Hepatocyte (in vitro differentiated cells): ENCODE results near the gene SPATS2.

Source experiments
- EZH2phosphoT487 ChIP-seq: fragments of 200-600 bp; sonication (generic); IDR thresholded peaks from one replicate; pipeline ENCODE4 v1.6.1; 2018; ENCODE audit warnings: antibody characterized with exemption, mild to moderate bottlenecking, low read depth, moderate library complexity; ENCODE audit not compliant: unreplicated experiment, severe bottlenecking
- TF ChIP-seq, protein P1 (sequence below): fragments of 200-600 bp; sonication (generic); IDR thresholded peaks from 2 replicates; pipeline ENCODE4 v1.5.1; 2016; ENCODE audit warnings: antibody characterized with exemption, mild to moderate bottlenecking; ENCODE audit not compliant: poor library complexity

DNA sequence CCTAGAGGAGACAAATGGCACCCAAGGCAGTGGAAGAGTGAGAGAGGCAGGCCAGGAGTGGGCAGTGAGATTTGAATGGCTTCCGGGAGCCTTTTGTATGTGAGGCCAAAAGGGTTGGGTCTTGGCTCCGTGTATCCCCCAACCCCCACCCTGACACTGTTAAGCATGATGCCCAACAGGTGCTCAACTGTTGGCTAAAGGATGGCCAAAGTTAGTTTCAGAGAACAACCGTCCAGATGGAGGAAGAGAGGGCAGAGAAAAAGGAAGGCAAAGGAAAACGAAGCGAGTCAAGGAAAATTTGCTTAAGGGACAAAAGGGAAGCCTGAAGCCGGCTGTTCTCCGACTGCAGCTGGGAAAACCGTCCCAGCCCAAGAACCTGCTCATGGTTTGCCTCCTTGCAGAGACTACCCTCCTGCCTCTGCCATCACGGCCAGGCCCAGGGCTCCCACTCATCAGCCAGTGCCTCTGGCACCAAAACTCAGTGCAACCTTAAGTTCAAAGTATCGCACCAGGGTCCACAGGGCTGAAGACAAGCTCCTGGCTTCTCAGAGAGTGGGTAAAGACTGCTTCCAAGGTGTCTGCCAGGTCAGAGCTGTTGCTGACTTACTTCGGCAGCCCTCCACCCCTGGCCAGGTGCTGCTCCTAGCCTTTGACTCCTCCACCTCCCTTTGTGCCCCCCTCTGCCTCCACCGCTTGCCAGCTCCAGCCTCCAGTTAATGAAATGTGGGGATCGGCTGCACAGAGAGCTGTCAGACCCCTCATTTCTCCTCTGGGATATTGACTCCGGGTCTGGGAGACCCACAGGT is 26.1 kb upstream of the SPATS2 start:
- TF ChIP-seq, protein P1, sequence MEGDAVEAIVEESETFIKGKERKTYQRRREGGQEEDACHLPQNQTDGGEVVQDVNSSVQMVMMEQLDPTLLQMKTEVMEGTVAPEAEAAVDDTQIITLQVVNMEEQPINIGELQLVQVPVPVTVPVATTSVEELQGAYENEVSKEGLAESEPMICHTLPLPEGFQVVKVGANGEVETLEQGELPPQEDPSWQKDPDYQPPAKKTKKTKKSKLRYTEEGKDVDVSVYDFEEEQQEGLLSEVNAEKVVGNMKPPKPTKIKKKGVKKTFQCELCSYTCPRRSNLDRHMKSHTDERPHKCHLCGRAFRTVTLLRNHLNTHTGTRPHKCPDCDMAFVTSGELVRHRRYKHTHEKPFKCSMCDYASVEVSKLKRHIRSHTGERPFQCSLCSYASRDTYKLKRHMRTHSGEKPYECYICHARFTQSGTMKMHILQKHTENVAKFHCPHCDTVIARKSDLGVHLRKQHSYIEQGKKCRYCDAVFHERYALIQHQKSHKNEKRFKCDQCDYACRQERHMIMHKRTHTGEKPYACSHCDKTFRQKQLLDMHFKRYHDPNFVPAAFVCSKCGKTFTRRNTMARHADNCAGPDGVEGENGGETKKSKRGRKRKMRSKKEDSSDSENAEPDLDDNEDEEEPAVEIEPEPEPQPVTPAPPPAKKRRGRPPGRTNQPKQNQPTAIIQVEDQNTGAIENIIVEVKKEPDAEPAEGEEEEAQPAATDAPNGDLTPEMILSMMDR: no peak
- no peak for TF ChIP-seq EZH2phosphoT487
